ENCODE results near the gene DRC7.

GRCh38 chr16:57725554-57725953 lies 30.9 kb downstream of the DRC7 start:
- TF ChIP-seq TAF1 (IDR thresholded peaks at IDR 0.05; ENCODE audit: borderline replicate concordance, insufficient read depth, low read length) (no peak), REST (IDR thresholded peaks at IDR 0.05; ENCODE audit: insufficient read depth in 1 of 2, low read depth in 2 of 2, low read length in 2 of 2) (no peak), POLR2AphosphoS5 (IDR thresholded peaks at IDR 0.05; ENCODE audit: low read depth, low read length) (no peak), SIN3A (IDR thresholded peaks at IDR 0.05; ENCODE audit: borderline replicate concordance, insufficient read depth, low read length) (no peak), FOXP2 (optimal IDR thresholded peaks at IDR 0.05; ENCODE audit: borderline replicate concordance, extremely low read depth, extremely low read length, insufficient read depth) (no peak)
